ENCODE results near the gene CA10. TPM values are rescaled to one million over a fixed set of nuclear protein-coding genes. Genes with fewer than 3 reads are reported as not detected.

CA10 gene
- polyA plus RNA-seq (2012; ENCODE audit: insufficient read depth, insufficient read length, low read depth): not detected

GRCh38 chr17:52158450-52159042 lies at the start of gene CA10:
Gene CA10 (minus strand): TSS chr17:52158714.
- H3K36me3 ChIP-seq: no peaks in the 10 kb centered on the region
- TF ChIP-seq, protein P1, sequence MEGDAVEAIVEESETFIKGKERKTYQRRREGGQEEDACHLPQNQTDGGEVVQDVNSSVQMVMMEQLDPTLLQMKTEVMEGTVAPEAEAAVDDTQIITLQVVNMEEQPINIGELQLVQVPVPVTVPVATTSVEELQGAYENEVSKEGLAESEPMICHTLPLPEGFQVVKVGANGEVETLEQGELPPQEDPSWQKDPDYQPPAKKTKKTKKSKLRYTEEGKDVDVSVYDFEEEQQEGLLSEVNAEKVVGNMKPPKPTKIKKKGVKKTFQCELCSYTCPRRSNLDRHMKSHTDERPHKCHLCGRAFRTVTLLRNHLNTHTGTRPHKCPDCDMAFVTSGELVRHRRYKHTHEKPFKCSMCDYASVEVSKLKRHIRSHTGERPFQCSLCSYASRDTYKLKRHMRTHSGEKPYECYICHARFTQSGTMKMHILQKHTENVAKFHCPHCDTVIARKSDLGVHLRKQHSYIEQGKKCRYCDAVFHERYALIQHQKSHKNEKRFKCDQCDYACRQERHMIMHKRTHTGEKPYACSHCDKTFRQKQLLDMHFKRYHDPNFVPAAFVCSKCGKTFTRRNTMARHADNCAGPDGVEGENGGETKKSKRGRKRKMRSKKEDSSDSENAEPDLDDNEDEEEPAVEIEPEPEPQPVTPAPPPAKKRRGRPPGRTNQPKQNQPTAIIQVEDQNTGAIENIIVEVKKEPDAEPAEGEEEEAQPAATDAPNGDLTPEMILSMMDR (IDR thresholded peaks at IDR 0.05; ENCODE audit: low read depth, low read length): peak; percentile 64
- DNase-seq: peak; percentile 52
- peaks cover 20% of the 10 kb centered on the region for H3K27me3 ChIP-seq
- no peaks in the 10 kb centered on the region for H3K9me3 ChIP-seq
- peak within 1 kb of the TSS; percentile 75 for H3K4me3 ChIP-seq (ENCODE audit: low read depth, low read length)
- no peaks in the 10 kb centered on the region for H3K4me1 ChIP-seq

- TF ChIP-seq, protein P1 (IDR thresholded peaks at IDR 0.05; ENCODE audit: low read depth, low read length): no peak
- H3K9me3 ChIP-seq: no peaks in the 10 kb centered on the region
- no peak for DNase-seq
- H3K36me3 ChIP-seq: no peaks in the 10 kb centered on the region
- no peaks in the 10 kb centered on the region for H3K4me1 ChIP-seq
- H3K4me3 ChIP-seq (ENCODE audit: low read depth, low read length): no peak overlapping the region
- no peaks in the 10 kb centered on the region for H3K27me3 ChIP-seq
Observed at GRCh38 chr17:52207796-52208195, 49.3 kb upstream of the CA10 start.

DNA sequence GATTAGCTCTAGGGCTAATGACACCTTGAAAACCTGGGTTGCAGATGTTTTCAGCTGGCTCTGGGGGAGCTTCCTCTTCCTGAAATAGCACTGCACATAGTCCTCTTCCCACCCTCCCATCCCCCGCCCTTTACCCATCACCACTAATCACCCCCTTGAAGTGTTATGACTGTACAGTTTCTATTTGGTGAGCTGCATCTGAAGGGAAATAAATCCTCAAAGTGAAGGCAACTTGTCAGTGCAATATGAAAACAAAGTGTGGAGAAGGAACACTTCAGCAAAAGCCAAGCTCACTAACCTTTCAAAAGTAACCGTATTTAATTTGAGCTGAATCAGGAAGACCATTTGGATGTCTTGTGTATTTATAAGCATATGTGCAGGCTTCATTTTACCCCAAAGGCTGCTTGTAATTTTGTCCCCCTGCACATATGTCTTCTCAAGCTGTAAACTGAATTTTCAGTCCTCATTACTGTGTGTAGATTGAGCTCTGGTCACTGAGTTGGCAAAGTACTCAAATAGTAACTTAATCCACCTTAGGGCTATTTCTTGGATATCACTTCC lies 44.1 kb upstream of the CA10 start:
- H3K9me3 ChIP-seq: no peaks in the 10 kb centered on the region
- H3K4me1 ChIP-seq: no peaks in the 10 kb centered on the region; the same call in 1 of the 2 replicates
- TF ChIP-seq, protein P1 (IDR thresholded peaks at IDR 0.05; ENCODE audit: low read depth, low read length): no peak
- H3K4me3 ChIP-seq (ENCODE audit: low read depth, low read length): no peak overlapping the region
- no peaks in the 10 kb centered on the region for H3K36me3 ChIP-seq
- DNase-seq: no peak
- no peaks in the 10 kb centered on the region for H3K27me3 ChIP-seq

GRCh38 chr17:52201767-52202519 lies 43.4 kb upstream of the CA10 start:
- no peak for DNase-seq
- Histone ChIP-seq H3K36me3 (no peaks in the 10 kb centered on the region), H3K4me1 (no peaks in the 10 kb centered on the region; the same call in 1 of the 2 replicates), H3K4me3 (ENCODE audit: low read depth, low read length) (no peak overlapping the region), H3K27me3 (no peaks in the 10 kb centered on the region), H3K9me3 (no peaks in the 10 kb centered on the region)
- TF ChIP-seq, protein P1 (IDR thresholded peaks at IDR 0.05; ENCODE audit: low read depth, low read length): no peak

- Histone ChIP-seq H3K4me3 (ENCODE audit: low read depth, low read length) (no peak overlapping the region), H3K4me1 (no peaks in the 10 kb centered on the region), H3K36me3 (no peaks in the 10 kb centered on the region), H3K9me3 (no peaks in the 10 kb centered on the region), H3K27me3 (no peaks in the 10 kb centered on the region)
- no peak for DNase-seq
- TF ChIP-seq, protein P1 (IDR thresholded peaks at IDR 0.05; ENCODE audit: low read depth, low read length): no peak
Observed at GRCh38 chr17:52191491-52191890, 33.0 kb upstream of the CA10 start.

GRCh38 chr17:52181782-52182181 lies 23.3 kb upstream of the CA10 start:
- no peak for DNase-seq
- no peaks in the 10 kb centered on the region for H3K36me3 ChIP-seq
- H3K9me3 ChIP-seq: no peaks in the 10 kb centered on the region
- TF ChIP-seq, protein P1 (IDR thresholded peaks at IDR 0.05; ENCODE audit: low read depth, low read length): no peak
- H3K4me1 ChIP-seq: no peaks in the 10 kb centered on the region
- no peak overlapping the region for H3K4me3 ChIP-seq (ENCODE audit: low read depth, low read length)
- no peaks in the 10 kb centered on the region for H3K27me3 ChIP-seq
